Mucosa of gallbladder (tissue), 1 donor: ENCODE results near the gene VMP1. TPM values are rescaled to one million over a fixed set of nuclear protein-coding genes. Genes with fewer than 3 reads are reported as not detected.
A peak's percentile ranks its signal among the peaks of the same experiment; 100 is the strongest.
"Not testable (repeated sequence)": the region's sequence is repeated elsewhere in the genome, so short reads cannot be mapped to it uniquely, and the experiment has no call there.

Experiments used
- DNase-seq: peaks from one replicate; pipeline ENCODE4 v3.0.0-alpha.2; 2020; ENCODE audit warnings: low spot score
- total RNA-seq: library from RNA; stranded (reverse); gene quantifications from one replicate; pipeline ENCODE4 v1.2.1, GENCODE V29; 2021
- donor health status: DM: no; HTN: no; CAD: no.

Gene VMP1
- total RNA-seq, 1 donor from 2014 or later = 167 TPM

GRCh38 chr17:59839651-59840328, 132.3 kb downstream of the VMP1 start:
- DNase-seq = no peak

- DNase-seq = no peak
These were observed 133.1 kb downstream of the VMP1 start for GRCh38 chr17:59840329-59841090.

- not testable (repeated sequence) for DNase-seq
These were observed 133.8 kb downstream of the VMP1 start for GRCh38 chr17:59841091-59841881.

- DNase-seq = not testable (repeated sequence)
These were observed 134.4 kb downstream of the VMP1 start for GRCh38 chr17:59841882-59842263.

- peak; percentile 74 for DNase-seq
These were observed 135.6 kb downstream of the VMP1 start for GRCh38 chr17:59842901-59843652.

GRCh38 chr17:59844884-59845594, 137.6 kb downstream of the VMP1 start:
- no peak for DNase-seq

GRCh38 chr17:59845595-59846393, 138.3 kb downstream of the VMP1 start:
- peak; percentile 72 for DNase-seq

- peak; percentile 62 for DNase-seq
These were observed 139.1 kb downstream of the VMP1 start for GRCh38 chr17:59846394-59847165.

GRCh38 chr17:59848385-59848668, 140.9 kb downstream of the VMP1 start:
- no peak for DNase-seq

GRCh38 chr17:59848778-59849177, 141.3 kb downstream of the VMP1 start:
- DNase-seq = no peak

GRCh38 chr17:59850311-59850710, 142.9 kb downstream of the VMP1 start:
- not testable (repeated sequence) for DNase-seq

- DNase-seq = peak; percentile 50
These were observed 144.3 kb downstream of the VMP1 start for GRCh38 chr17:59851439-59852375.

GRCh38 chr17:59852847-59853167, 145.4 kb downstream of the VMP1 start:
- not testable (repeated sequence) for DNase-seq

- peak; percentile 57 for DNase-seq
These were observed 145.9 kb downstream of the VMP1 start for GRCh38 chr17:59853168-59853918.

- not testable (repeated sequence) for DNase-seq
These were observed 146.7 kb downstream of the VMP1 start for GRCh38 chr17:59853919-59854729.

GRCh38 chr17:59856859-59857794, 149.7 kb downstream of the VMP1 start:
- no peak for DNase-seq
